ENCODE data around the gene SDHA. TPM values are rescaled to one million over a fixed set of nuclear protein-coding genes. Genes with fewer than 3 reads are reported as not detected.

The SDHA gene
- total and polyA plus RNA-seq, 2 of the 13 experiments (the other 11 are each of a cell fraction or from before 2014, with no cell fraction given), result 185 to 240 TPM

- Histone ChIP-seq H3K4me2 (ENCODE audit: low read depth, low read length) (no peak overlapping the region), H3K4me3 (replicated peaks in 1 of 3; ENCODE audit: insufficient read depth in 1 of 3, low read depth in 2 of 3, low read length in 3 of 3) (no peak overlapping the region), H3K27ac (ENCODE audit: extremely low read length, insufficient read depth, low read length) (no peak overlapping the region), H3K27me3 (ENCODE audit: control insufficient read depth in 1 of 2, insufficient read depth in 2 of 2, low read length in 2 of 2) (no peaks in the 10 kb centered on the region), H4K20me1 (ENCODE audit: insufficient read depth, low read length) (no peaks in the 10 kb centered on the region), H3K79me2 (ENCODE audit: insufficient read depth, low read length) (no peaks in the 10 kb centered on the region), H3K9ac (ENCODE audit: insufficient read depth, low read depth, low read length) (no peak overlapping the region), H3K4me1 (ENCODE audit: insufficient read depth, low read length) (peaks cover 7% of the 10 kb centered on the region; the same call in 1 of the 2 replicates), H2AFZ (ENCODE audit: low read length) (no peak overlapping the region), H3K9me3 (ENCODE audit: low read length) (no peaks in the 10 kb centered on the region), H3K36me3 (replicated peaks in 1 of 2; ENCODE audit: control insufficient read depth in 1 of 2, insufficient read depth in 2 of 2, low read length in 2 of 2) (0 out of 5 replicates have a peak, but pooled peaks cover 0 to 3% of the 10 kb centered on the region in 2 experiments)
- no peak for FAIRE-seq
- no TSS peak for BruUV-seq (replicated peaks)
- in situ Hi-C loops (cut with HindIII; ENCODE audit: extremely low pct_ligation_motif_present, low pct_unique_long_range_greater_than_20kb) (no loop called here), intact Hi-C loops (cut with micrococcal nuclease; ENCODE audit: unreplicated experiment) (no loop called here)
- DNase-seq (ENCODE audit: low spot score), result no peak
- no peak for ATAC-seq
- CTCF ChIA-PET (ENCODE audit: low intra/inter-chr PET ratio, low total read pairs), result no interaction called here
- no peak for TF ChIP-seq MTA3 (CRISPR knock-in tag; IDR thresholded peaks at IDR 0.05)
- TF ChIP-seq AKAP8 (CRISPR knock-in tag; IDR thresholded peaks at IDR 0.05), result no peak
- no peak for TF ChIP-seq HNRNPUL1 (IDR thresholded peaks at IDR 0.05; ENCODE audit: low read depth, low read length)
- TF ChIP-seq TEAD2 (CRISPR knock-in tag; IDR thresholded peaks at IDR 0.05), result no peak
- TF ChIP-seq ZNF343 (CRISPR knock-in tag; IDR thresholded peaks at IDR 0.05), result no peak
- TF ChIP-seq IRX3 (CRISPR knock-in tag; IDR thresholded peaks at IDR 0.05; ENCODE audit: borderline replicate concordance, low read depth), result no peak
- no peak for TF ChIP-seq RCOR2 (CRISPR knock-in tag; IDR thresholded peaks at IDR 0.05)
- TF ChIP-seq ZNF546 (CRISPR knock-in tag; conservative IDR thresholded peaks at IDR 0.05), result no peak
- no peak for TF ChIP-seq JUNB (CRISPR knock-in tag; IDR thresholded peaks at IDR 0.05; ENCODE audit: borderline replicate concordance)
- TF ChIP-seq NFKBIZ (CRISPR knock-in tag; IDR thresholded peaks at IDR 0.05), result no peak
- no peak for TF ChIP-seq SIN3A (IDR thresholded peaks at IDR 0.05; ENCODE audit: borderline replicate concordance, low read depth, low read length)
- TF ChIP-seq ZNF646 (CRISPR knock-in tag; IDR thresholded peaks at IDR 0.05), result no peak
- WGBS (ENCODE audit: low lambda C conversion rate), result 81% methylated on average over 20 of the region's 36 CpGs
- POLR2A ChIA-PET, result no interaction called here
Observed at GRCh38 chr5:194603-195209, 23.4 kb upstream of the SDHA start.
